Neural cell (in vitro differentiated cells): Measurements from ENCODE around the gene TRPM1.

ENCODE experiments used
- TF ChIP-seq, protein P1 (sequence below): IDR thresholded peaks from 2 replicates; pipeline ENCODE4 v1.6.1; 2012; ENCODE audit warnings: borderline replicate concordance
- TF ChIP-seq, protein P2 (sequence below): fragments of 450-650 bp; IDR thresholded peaks from 2 replicates; pipeline ENCODE4 v1.5.1; 2014; ENCODE audit warnings: antibody characterized with exemption, mild to moderate bottlenecking, moderate library complexity; ENCODE audit not compliant: poor library complexity, severe bottlenecking

- TF ChIP-seq, protein P1, sequence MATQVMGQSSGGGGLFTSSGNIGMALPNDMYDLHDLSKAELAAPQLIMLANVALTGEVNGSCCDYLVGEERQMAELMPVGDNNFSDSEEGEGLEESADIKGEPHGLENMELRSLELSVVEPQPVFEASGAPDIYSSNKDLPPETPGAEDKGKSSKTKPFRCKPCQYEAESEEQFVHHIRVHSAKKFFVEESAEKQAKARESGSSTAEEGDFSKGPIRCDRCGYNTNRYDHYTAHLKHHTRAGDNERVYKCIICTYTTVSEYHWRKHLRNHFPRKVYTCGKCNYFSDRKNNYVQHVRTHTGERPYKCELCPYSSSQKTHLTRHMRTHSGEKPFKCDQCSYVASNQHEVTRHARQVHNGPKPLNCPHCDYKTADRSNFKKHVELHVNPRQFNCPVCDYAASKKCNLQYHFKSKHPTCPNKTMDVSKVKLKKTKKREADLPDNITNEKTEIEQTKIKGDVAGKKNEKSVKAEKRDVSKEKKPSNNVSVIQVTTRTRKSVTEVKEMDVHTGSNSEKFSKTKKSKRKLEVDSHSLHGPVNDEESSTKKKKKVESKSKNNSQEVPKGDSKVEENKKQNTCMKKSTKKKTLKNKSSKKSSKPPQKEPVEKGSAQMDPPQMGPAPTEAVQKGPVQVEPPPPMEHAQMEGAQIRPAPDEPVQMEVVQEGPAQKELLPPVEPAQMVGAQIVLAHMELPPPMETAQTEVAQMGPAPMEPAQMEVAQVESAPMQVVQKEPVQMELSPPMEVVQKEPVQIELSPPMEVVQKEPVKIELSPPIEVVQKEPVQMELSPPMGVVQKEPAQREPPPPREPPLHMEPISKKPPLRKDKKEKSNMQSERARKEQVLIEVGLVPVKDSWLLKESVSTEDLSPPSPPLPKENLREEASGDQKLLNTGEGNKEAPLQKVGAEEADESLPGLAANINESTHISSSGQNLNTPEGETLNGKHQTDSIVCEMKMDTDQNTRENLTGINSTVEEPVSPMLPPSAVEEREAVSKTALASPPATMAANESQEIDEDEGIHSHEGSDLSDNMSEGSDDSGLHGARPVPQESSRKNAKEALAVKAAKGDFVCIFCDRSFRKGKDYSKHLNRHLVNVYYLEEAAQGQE, result no peak
- TF ChIP-seq, protein P2, sequence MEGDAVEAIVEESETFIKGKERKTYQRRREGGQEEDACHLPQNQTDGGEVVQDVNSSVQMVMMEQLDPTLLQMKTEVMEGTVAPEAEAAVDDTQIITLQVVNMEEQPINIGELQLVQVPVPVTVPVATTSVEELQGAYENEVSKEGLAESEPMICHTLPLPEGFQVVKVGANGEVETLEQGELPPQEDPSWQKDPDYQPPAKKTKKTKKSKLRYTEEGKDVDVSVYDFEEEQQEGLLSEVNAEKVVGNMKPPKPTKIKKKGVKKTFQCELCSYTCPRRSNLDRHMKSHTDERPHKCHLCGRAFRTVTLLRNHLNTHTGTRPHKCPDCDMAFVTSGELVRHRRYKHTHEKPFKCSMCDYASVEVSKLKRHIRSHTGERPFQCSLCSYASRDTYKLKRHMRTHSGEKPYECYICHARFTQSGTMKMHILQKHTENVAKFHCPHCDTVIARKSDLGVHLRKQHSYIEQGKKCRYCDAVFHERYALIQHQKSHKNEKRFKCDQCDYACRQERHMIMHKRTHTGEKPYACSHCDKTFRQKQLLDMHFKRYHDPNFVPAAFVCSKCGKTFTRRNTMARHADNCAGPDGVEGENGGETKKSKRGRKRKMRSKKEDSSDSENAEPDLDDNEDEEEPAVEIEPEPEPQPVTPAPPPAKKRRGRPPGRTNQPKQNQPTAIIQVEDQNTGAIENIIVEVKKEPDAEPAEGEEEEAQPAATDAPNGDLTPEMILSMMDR, result no peak
Measured at GRCh38 chr15:31039961-31040360, 61.6 kb downstream of the TRPM1 start.
